Keratinocyte (primary cell): ENCODE results near the gene GPR180.

Source experiments
- CTCF ChIP-seq, 3 experiments: IDR thresholded peaks in 1 of 3; conservative IDR thresholded peaks in 1 of 3; optimal IDR thresholded peaks in 1 of 3; 2 replicates in 2 of 3; 3 replicates in 1 of 3; pipeline versions ENCODE3 to v1.5.1; 2011; ENCODE audit warnings: low read length in 3 of 3, mild to moderate bottlenecking in 3 of 3, moderate library complexity in 2 of 3, control low read depth in 1 of 3, inconsistent platforms in 1 of 3; ENCODE audit not compliant: insufficient read depth in 2 of 3; ENCODE audit errors: extremely low read depth in 1 of 3
- EZH2 ChIP-seq: IDR thresholded peaks from one replicate; pipeline ENCODE4 v1.6.1; 2012; ENCODE audit warnings: inconsistent platforms, mild to moderate bottlenecking, low read length, moderate library complexity

DNA sequence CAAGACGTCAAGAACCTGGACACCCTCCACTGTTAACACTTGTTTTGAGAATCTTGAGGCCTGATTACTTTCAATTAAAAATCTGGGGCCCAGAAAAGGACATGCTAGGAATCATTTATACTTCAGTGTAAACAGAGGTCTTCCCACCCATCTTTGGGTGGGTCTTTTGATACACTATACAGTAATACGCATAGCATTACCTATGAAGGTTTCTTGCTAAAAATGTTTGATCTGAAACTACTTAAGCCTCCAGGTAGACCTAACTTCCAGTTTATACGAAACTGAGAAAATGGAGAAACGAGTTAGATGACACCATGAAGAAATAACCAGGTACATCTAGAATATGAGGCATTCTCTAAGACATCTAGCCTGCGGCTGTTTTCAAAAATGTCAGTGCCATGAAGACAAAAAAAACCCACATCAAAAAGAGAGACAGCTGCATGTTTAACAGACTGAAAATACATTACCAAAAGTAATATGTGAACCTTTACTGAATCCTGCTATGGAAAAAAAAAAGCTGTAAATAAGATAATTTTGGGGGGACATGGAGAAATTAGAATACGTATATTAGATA is 42.3 kb upstream of the GPR180 start:
- TF ChIP-seq CTCF (optimal IDR thresholded peaks at IDR 0.05 in 1 of 3, IDR thresholded peaks at IDR 0.05 in 1 of 3, conservative IDR thresholded peaks at IDR 0.05 in 1 of 3; ENCODE audit: extremely low read depth in 1 of 3, insufficient read depth in 2 of 3, low read length in 3 of 3) (no peak), EZH2 (no peak)
